Measurements from ENCODE around the gene WDTC1. TPM values are rescaled to one million over a fixed set of nuclear protein-coding genes. Genes with fewer than 3 reads are reported as not detected.

The WDTC1 gene
- total RNA-seq, 1 experiment from 2014 or later, result 23.7 TPM

GRCh38 chr1:27331426-27331825, 97.0 kb downstream of the WDTC1 start:
- Histone ChIP-seq H3F3A (ENCODE audit: low read length, unreplicated experiment) (no peaks in the 10 kb centered on the region), H3K4me1 (ENCODE audit: insufficient read depth, low read length) (no peaks in the 10 kb centered on the region), H3K9me3 (ENCODE audit: low read length) (no peaks in the 10 kb centered on the region), H2AFZ (ENCODE audit: low read length) (no peak overlapping the region), H3K27ac (ENCODE audit: low read length) (no peak overlapping the region), H3K36me3 (ENCODE audit: low read depth, low read length) (peaks cover 38% of the 10 kb centered on the region; the same call in 1 of the 2 replicates), H3K9ac (ENCODE audit: low read length) (no peak overlapping the region), H3K4me2 (ENCODE audit: low read length) (no peak overlapping the region), H3K27me3 (ENCODE audit: low read length) (no peaks in the 10 kb centered on the region), H3K79me2 (ENCODE audit: low read length) (peaks cover 32% of the 10 kb centered on the region), H4K20me1 (ENCODE audit: low read length) (no peaks in the 10 kb centered on the region), H3K9me2 (replicated peaks; ENCODE audit: low read length) (no peaks in the 10 kb centered on the region), H3K4me3 (ENCODE audit: low read length) (no peak overlapping the region)
- BruUV-seq (replicated peaks), result no TSS peak
- POLR2A ChIA-PET (ENCODE audit: unreplicated experiment), result no interaction called here
- intact Hi-C loops (cut with micrococcal nuclease), result no loop called here
- CTCF ChIA-PET, result no interaction called here
- DNase-seq (no peak), ATAC-seq (no peak)
- no peak for TF ChIP-seq EZH2 (IDR thresholded peaks at IDR 0.05; ENCODE audit: low read length, unreplicated experiment)
- TF ChIP-seq CTCF (conservative IDR thresholded peaks at IDR 0.05; ENCODE audit: low read depth, low read length), result no peak

- no peaks in the 10 kb centered on the region for H3K9me2 ChIP-seq (replicated peaks; ENCODE audit: low read length)
- intact Hi-C loops (cut with micrococcal nuclease), result no loop called here
- BruUV-seq (replicated peaks), result no TSS peak
- H4K20me1 ChIP-seq (ENCODE audit: low read length), result no peaks in the 10 kb centered on the region
- ATAC-seq (no peak), DNase-seq (no peak)
- H3K79me2 ChIP-seq (ENCODE audit: low read length), result peaks cover 27% of the 10 kb centered on the region
- H3K9me3 ChIP-seq (ENCODE audit: low read length), result no peaks in the 10 kb centered on the region
- no peaks in the 10 kb centered on the region for H3F3A ChIP-seq (ENCODE audit: low read length, unreplicated experiment)
- no peaks in the 10 kb centered on the region for H3K4me1 ChIP-seq (ENCODE audit: insufficient read depth, low read length)
- no peak overlapping the region for H2AFZ ChIP-seq (ENCODE audit: low read length)
- H3K27me3 ChIP-seq (ENCODE audit: low read length), result no peaks in the 10 kb centered on the region
- H3K4me3 ChIP-seq (ENCODE audit: low read length), result no peak overlapping the region
- no peak for TF ChIP-seq CTCF (conservative IDR thresholded peaks at IDR 0.05; ENCODE audit: low read depth, low read length)
- TF ChIP-seq EZH2phosphoT487 (IDR thresholded peaks at IDR 0.05; ENCODE audit: borderline replicate concordance, low read length), result no peak
- no peak for TF ChIP-seq EZH2 (IDR thresholded peaks at IDR 0.05; ENCODE audit: low read length, unreplicated experiment)
- peaks cover 38% of the 10 kb centered on the region; the same call in 1 of the 2 replicates for H3K36me3 ChIP-seq (ENCODE audit: low read depth, low read length)
- ChIA-PET POLR2A (ENCODE audit: unreplicated experiment) (interaction anchor here (0.6 kb wide), 1 partner anchor 189 kb away, joined by 3 read pairs; no protein-coding TSS in a partner anchor), CTCF (interaction anchor here (1.5 kb wide), 1 partner anchor 33 kb away, joined by 4 read pairs; no protein-coding TSS in a partner anchor)
- H3K27ac ChIP-seq (ENCODE audit: low read length), result no peak overlapping the region
- no peak overlapping the region for H3K4me2 ChIP-seq (ENCODE audit: low read length)
- no peak overlapping the region for H3K9ac ChIP-seq (ENCODE audit: low read length)
Measured at GRCh38 chr1:27331922-27332321, 97.5 kb downstream of the WDTC1 start.

GRCh38 chr1:27332536-27333281, 98.3 kb downstream of the WDTC1 start:
- POLR2A ChIA-PET (ENCODE audit: unreplicated experiment), result interaction anchor here (0.5 to 0.6 kb wide), 2 partner anchors 190 to 370 kb away, joined by 3 to 14 read pairs; no protein-coding TSS in a partner anchor
- peaks cover 20% of the 10 kb centered on the region for H3K79me2 ChIP-seq (ENCODE audit: low read length)
- H3K9me2 ChIP-seq (replicated peaks; ENCODE audit: low read length), result no peaks in the 10 kb centered on the region
- no peaks in the 10 kb centered on the region for H3K27me3 ChIP-seq (ENCODE audit: low read length)
- CTCF ChIA-PET, result interaction anchor here (0.5 to 1.5 kb wide), 4 partner anchors 33 to 170 kb away, joined by 4 to 12 read pairs (median 5); no protein-coding TSS in a partner anchor
- H3K4me2 ChIP-seq (ENCODE audit: low read length), result no peak overlapping the region
- no peak overlapping the region for H3K4me3 ChIP-seq (ENCODE audit: low read length)
- no TSS peak for BruUV-seq (replicated peaks)
- ATAC-seq (peak; percentile 57; the same call in 1 of the 2 replicates), DNase-seq (no peak)
- no peaks in the 10 kb centered on the region for H3F3A ChIP-seq (ENCODE audit: low read length, unreplicated experiment)
- no peak overlapping the region for H3K27ac ChIP-seq (ENCODE audit: low read length)
- no peaks in the 10 kb centered on the region for H3K4me1 ChIP-seq (ENCODE audit: insufficient read depth, low read length)
- intact Hi-C loops (cut with micrococcal nuclease), result no loop called here
- peaks cover 37% of the 10 kb centered on the region; the same call in 1 of the 2 replicates for H3K36me3 ChIP-seq (ENCODE audit: low read depth, low read length)
- no peaks in the 10 kb centered on the region for H3K9me3 ChIP-seq (ENCODE audit: low read length)
- no peak overlapping the region for H2AFZ ChIP-seq (ENCODE audit: low read length)
- no peaks in the 10 kb centered on the region for H4K20me1 ChIP-seq (ENCODE audit: low read length)
- no peak for TF ChIP-seq EZH2 (IDR thresholded peaks at IDR 0.05; ENCODE audit: low read length, unreplicated experiment)
- TF ChIP-seq CTCF (conservative IDR thresholded peaks at IDR 0.05; ENCODE audit: low read depth, low read length), result peak; percentile 86
- no peak overlapping the region for H3K9ac ChIP-seq (ENCODE audit: low read length)
